ENCODE measurements around the gene UNKL.

Gene UNKL

DNA sequence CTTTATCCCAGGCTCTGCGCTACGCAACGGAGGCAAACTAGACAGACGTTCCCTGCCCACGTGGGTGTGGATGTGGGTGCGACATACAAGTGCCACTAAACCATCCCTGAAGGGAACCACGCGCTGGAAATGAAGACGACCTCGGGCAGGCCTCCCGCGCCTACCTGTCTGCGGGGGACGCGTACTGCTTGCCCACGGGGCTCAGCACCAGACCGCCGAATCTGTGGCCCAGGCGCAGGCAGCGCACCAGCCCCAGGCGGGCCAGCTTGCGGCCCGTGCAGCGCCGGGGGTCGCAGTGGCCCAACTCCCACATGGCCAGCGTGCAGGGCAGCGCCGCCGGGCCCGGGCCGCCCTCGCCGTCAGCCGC lies 63.3 kb downstream of the UNKL start:
- no peak for DNase-seq

DNA sequence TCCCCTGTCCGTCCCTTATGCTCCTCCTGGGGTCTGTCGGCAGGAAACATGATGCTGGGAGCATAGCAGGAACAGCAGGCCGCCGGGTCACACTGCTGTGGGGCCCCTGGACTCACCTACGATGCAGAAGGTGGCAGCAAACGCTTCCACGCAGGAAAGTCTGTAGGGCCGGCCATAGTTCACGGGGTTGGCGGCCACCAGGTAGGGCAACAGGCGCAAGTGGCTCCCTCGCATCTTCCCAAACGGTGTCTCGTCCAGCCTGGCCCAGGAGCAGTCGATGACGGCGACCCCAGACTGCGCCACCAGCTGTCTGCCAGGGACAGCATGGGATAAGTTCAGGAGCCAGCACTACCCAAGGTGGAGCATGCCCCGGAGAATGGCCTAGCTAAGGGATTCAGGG lies 63.8 kb downstream of the UNKL start:
- DNase-seq: no peak

DNA sequence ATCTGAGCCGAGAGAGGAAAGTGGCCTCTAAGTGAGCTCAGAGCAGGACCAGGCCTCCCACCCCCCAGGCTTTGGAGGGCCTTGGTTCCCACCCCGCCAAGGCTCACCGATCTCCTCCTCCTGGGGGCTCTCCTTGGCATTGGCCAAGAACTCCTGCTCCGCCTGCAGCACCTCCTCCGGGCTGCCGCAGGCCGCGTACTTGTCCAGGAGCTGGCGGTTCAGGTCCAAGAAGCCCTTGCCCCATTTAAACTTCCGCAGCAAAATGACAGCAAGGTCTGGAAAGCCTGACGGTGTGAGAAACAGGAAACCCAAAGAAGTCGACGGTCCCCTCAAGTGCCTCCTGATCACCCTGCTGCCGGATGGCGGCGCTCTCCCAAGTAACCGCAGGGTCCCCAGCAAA lies 64.6 kb downstream of the UNKL start:
- DNase-seq: no peak

DNA sequence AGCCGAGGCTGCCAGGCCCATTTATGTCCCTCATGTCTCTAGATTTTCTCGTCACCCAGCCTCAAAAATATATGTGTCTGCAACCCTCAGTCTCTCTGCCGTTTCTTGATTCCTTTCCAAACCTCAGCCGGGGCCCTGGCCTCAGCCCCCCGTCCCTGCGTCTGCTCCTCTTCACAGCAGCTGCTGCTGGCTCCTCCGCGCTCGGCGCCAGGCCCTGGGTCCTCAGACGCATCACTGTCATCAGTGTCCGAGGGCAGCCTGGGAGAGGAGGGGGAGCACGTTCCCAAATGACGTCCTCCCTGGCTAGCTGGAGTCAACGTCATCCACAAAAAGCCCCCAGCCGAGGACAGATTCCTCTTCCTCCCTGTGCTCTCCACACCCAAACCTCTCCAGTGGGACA lies 65.2 kb downstream of the UNKL start:
- DNase-seq: no peak

DNA sequence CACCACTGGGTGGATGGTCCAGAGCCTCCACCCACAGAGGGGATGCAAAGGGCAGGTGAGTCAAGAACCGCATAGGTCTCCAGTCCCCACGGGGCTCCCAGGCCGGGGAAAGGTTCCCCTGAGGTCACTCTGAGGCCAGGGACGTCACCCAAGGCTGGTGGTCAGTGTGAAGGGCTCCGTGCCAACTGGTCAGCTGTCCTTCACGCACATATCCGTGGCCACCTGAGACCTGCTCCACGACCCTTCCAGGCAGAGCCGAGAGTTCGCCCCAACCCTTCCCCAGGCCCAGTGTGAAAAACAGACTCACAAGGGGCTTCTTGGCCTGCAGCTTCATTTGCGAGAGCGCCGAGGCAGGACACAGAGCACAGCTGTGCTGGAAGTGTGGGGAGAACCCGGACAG lies 65.6 kb downstream of the UNKL start:
- DNase-seq: no peak

DNA sequence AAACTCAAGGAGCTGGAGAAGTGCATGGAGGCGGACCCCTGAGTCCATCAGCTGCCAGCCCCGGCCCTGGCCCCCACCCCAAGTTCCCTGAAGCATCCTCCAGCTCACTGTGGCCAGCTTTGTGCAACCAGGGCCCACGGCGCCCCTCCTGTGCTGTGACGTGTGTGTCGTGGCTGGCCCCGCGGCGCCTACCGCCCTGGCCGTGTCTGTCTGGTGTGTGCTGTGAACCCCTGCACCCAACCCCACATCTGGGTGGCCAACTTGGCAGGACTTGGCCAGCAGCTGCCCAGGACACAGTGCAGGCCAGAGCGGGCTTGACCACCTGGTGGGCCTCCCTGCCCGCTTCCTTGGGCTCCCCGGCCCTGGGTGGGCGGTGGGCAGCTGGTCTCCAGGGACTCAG lies 66.1 kb downstream of the UNKL start:
- DNase-seq: no peak

DNA sequence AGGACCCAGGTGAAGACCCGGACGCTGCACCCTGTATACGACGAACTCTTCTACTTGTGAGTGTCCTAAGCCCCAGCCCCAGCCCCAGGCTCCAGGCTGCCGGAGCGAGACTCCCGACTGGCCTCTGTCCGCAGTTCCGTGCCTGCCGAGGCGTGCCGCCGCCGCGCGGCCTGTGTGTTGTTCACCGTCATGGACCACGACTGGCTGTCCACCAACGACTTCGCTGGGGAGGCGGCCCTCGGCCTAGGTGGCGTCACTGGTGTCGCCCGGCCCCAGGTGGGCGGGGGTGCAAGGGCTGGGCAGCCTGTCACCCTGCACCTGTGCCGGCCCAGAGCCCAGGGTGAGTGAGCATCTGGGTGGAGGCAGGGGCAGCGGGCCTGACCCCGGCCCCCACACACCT lies 66.5 kb downstream of the UNKL start:
- DNase-seq: no peak

DNA sequence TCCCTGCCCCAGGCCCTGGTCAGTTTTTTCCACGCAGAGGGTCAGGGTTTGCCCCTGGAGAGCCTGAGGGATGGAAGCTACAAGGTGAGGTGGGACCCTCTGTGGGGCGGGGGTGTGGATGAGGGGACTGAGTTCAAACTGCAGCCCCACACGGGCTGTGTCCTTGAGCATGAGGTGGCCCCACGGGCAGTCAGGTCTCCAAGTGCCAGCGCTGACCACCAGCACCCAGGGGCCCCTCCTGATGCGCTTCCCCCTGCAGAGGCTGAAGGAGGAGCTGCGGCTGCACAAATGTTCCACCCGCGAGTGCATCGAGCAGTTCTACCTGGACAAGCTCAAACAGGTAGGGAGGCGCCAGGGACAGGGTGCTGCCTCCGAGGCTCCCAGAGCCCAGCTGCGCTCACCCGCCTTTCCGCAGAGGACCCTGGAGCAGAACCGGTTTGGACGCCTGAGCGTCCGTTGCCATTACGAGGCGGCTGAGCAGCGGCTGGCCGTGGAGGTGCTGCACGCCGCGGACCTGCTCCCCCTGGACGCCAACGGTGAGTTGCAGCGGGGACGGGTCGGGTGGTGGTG lies 67.1 kb downstream of the UNKL start:
- DNase-seq: no peak

DNA sequence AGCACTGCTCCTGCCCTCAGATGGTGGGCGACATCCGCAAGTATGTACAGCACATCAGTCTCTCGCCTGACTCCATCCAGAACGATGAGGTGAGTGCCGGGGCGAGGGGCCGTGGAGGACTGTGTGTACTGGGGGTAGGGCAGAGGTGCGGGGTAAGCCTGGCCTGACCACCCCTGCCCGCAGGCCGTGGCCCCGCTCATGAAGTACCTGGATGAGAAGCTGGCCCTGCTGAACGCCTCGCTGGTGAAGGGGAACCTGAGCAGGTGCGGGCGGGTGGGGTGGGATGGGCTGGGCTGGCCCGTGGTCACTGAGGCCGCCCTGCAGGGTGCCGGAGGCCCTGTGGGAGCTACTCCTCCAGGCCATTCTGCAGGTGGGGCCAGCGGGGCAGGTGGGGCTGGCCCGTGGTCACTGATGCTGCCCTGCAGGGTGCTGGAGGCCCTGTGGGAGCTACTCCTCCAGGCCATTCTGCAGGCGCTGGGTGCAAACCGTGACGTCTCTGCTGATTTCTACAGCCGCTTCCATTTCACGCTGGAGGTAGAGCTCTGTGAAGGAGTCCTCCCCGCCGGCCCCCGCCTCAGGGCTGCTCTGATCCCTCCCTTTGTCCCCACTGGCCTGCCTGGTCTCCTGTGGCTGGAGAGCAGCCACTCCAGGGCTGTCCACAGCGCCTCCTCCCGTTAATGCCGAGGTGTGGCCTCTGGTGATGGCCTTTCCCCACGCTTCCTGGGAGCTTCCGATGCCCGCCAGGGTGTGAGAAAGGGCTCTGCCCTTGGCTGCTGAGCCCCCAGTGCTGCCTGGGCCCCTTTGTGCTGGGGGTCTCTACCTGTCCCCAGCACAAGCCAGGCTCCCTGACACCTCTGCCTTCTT lies 67.8 kb downstream of the UNKL start:
- DNase-seq: no peak

DNA sequence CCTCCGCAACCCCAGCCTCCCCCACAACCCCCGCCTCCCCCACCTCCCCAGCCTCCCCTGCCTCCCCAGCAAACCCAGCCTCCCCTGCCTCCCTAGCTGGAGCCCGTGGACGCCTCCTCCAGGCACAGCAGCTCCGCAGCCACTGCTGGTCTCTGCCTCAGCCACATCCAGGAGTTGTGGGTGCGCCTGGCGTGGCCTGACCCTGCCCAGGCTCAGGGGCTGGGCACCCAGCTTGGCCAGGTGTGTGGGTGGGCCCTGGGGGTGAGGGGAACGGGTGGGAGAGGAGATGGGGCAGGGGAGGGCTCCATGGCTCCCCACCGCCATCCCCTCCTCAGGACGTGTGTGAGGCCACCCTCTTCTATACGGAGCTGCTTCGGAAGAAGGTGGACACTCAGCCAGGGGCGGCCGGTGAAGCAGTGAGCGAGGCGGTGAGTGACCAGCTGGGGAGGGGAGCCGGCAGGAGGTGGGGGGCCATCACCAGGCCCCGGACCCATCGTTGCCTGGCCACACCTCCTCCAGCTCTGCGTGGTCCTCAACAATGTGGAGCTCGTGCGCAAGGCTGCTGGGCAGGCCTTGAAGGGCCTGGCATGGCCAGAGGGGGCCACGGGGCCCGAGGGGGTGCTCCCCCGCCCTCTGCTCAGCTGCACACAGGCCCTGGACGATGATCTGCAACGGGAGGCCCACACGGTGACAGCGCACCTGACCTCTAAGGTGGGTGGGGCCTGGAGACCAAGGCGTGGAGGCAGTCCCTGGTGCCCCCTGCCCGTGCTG lies 68.7 kb downstream of the UNKL start:
- DNase-seq: no peak

DNA sequence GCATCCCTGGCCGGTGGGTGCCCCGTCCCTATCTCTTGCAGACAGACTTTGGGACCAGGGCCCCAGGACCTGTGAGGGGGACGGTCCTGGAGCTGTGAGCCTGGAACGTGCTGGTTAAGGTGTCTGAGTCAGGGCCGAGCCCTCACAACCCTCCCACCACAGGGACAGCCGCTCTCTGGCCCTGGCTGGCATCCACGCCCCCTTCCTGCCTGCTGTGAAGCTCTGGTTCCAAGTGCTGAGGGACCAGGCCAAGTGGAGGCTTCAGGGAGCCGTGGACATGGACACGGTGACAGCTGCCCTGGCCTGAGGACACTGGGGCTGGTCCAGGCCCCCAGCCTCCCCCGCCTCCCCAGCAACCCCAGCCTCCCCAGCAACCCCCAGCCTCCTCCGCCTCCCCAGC lies 69.4 kb downstream of the UNKL start:
- no peak for DNase-seq

DNA sequence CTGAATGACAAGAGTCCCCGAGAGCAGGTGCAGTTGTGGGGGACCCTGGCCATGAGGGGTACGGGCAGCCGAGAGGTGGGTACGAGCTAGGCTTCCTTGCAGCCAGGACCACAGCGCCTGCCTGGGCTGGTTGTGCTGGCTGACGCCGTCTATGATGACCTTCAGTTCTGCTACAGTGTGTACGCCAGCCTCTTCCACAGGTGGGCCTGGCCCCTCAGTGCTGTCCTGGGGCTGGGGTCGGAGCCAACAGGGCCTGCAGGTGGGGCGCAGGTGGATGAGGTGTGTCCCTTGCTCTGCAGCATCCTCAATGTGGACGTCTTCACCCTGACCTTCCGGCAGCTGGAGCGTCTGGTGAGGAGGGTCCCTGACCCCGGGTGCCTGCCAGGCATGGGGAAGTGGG lies 70.0 kb downstream of the UNKL start:
- DNase-seq: no peak

DNA sequence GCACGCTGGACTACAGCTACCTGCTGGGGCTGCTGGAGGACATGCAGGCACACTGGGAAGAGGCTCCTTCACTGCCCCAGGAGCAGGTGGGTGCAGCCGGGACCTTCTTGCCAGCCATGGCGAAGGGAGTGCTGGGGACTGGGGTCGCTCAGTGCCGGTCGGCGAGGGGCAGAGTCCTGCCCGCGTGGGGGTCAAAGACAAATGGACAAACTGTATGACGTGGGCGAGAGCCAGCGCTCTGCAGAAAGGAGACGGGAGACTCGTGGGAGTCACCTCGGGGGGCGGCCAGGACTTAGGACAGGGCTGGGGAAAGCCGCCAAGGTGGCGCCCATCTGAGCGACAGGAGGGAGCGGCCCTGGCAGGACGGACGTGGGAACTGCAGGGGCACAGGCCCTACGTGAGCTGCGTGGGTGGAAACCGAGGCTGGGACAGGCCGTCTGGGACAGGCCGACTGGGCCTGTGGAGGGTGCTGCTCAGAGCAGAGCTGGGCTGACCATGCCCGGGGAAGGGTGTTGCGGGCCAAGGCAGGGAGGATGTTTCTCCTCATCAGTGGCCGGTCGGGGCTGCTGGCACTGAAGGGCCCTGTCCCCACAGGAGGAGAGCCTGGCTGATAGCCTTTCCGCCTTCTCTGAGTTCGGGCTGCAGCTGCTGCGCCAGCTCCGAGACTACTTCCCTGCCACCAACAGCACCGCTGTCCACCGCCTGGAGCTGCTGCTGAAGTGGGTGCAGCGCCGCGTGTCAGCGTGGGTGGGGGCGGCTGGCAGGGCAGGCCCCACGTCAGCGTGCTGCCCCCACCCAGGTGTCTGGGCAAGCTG lies 70.9 kb downstream of the UNKL start:
- no peak for DNase-seq

DNA sequence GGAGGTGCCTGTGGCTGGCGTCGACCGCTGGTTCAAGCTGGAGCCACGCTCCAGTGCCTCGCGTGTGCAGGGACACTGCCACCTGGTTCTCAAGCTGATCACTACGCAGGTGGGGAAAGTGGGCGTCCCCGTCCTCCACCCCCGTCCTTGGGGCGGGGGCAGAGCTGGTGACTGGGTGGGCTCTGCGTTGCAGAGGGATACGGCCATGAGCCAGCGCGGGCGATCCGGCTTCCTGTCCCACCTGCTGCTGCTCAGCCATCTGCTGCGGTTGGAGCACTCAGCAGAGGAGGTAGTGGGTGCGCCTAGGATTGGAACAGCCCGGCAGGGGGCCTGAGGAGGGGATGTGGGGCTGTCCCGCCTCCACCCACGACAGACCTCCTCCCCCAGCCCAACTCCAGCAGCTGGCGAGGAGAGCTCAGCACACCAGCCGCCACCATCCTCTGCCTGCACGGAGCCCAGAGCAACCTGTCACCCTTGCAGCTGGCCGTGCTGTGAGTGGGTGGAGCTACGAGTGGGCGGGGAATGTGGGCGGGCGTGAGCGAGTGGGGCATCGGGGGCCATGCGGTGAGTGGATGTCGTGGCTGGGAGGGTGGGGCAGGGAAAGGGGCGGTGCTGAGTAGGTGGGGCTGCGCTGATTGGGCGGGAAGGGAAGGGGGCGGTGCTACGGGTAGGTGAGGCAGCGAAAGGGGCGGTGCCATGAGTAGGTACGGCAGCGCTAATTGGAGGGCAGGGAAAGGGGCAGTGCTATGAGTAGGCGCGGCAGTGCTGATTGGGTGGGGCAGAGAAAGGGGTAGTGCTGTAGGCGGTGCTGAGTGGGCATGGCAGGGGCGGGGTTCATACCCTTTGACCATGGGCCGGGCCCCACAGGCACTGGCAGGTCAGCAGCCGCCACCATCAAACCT lies 71.7 kb downstream of the UNKL start:
- peak; percentile 72 for DNase-seq

DNA sequence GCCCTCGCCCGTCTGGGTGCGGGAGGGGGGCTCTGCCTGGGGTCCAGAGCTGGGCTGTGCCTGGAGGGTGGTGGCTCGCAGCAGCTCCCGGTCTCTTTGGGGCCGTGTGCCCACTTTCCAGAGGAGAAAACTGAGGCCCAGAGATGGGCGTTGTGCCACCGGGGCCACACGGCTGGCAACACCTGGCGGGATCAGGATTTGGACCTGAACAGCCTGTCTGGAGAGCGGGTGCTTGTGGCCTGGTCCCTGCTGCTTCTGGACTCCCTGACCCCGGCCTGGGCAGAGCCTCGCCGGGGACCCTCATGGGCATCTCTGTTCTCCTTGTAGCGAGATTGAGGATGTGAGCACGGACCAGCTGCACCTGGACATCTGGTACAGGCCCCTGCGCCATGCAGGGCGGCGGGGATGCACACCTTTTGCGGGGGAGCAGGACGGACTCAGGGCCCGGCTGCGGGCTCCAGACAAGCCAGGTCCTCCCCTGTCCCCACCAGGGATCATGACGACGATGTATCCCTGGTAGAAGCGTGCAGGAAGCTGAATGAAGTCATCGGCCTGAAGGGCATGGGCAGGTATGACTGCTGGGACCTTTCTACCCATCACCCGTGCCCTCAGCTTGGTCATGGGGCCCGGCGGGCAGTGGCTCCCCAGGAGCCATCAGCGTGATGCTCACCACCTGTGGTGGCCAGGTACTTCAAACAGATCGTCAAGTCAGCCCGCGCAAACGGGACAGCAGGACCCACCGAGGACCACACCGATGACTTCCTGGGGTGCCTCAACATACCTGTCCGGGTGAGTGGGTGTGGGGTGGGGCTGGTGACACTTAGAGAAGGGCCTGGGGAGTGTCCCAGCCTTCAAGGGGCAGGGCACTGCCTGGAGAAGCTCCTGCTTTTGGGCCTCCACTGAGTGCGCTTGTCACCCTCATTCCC lies 72.7 kb downstream of the UNKL start:
- DNase-seq: no peak

DNA sequence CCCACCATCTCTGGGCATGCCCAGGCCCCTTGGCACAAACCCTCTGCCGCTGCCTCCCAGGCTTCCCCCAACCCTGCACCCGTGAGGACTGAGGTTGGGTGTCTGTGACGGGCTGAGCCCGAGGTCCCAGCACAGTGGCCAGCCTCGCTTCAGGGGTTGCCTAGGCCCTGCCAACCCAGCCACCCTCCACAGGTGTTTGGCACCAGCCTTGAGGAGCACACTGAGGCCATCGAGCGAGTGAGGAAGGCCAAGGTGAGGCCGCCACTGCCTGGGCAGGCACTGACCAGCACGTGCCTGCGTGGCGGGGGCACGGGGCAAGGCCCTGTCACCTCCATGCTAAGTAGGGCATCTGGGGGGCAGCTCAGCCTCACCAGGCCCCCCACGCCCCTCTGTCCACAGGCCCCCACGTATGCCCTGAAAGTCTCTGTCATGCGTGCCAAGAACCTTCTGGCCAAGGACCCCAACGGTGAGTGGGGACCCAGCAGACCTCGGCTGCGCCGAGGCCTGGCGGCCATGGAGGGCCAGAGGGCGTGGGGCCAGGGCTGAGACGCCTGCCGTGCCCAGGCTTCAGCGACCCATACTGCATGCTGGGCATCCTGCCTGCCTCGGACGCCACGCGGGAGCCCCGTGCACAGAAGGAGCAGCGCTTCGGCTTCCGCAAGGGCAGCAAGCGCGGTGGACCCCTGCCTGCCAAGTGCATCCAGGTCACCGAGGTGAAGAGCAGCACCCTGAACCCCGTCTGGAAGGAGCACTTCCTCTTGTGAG lies 73.6 kb downstream of the UNKL start:
- DNase-seq: no peak

DNA sequence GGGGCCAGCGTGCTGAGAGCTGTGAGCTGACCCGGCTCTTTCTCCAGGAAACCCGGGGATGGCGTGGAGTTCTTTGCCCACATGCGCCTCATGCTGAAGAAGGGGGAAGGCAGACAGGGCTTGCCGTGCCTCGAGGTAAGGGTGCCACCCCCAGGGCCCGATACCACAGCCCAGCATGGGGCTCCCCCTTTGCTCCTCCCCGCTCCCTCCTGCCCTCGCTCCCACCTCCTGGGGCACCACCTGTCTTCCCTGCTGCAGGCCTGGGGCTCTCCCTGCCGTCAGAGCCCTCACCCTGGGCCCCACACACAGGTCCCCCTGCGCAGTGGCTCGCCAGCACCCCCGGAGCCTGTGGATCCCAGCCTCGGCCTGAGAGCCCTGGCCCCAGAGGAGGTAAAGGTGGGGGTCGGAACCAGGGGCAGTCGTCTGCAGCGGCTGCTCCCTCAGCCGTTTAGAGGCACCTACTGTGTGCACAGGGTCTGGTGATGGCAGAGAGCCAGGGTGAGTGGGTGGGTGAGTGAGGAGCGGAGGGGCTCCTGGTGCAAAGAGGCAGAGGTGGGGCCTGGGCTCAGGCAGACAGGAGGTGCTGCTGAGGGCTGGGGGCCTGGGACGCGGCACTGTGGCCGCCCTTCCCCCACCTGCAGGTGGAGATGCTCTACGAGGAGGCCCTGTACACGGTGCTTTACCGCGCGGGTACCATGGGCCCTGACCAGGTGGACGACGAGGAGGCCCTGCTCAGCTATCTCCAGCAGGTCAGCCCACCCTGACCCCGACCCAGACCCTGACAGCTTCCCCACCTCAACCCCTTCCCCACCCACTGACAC lies 75.4 kb downstream of the UNKL start:
- no peak for DNase-seq

DNA sequence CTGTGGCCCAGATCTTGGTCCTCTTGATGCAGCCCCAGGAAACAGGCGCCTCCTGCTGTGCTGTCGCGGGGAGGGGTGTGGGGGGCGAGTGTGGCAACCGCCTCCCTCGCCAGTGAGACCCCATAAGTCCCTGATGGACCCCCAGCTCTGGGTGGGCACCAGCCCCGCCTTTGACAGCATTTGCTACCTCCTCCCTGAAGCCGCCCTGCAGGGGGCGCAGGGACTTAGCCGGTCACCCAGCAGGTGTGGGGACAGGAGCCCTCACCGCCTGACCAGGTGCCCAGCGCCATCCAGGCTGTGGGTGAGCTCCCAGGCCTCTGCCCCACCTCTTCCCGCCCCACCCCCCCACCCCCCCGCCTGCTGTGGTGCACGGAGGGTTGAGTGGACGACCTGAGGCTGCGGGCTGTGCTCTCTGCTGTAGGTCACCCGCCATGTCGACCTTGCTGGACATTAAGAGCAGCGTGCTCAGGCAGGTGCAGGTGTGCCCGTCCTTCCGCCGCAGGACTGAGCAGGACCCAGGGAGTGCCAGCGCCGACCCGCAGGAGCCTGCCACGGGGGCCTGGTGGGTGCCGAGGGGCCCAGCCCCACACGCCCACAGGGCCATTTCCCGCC lies 76.3 kb downstream of the UNKL start:
- no peak for DNase-seq

DNA sequence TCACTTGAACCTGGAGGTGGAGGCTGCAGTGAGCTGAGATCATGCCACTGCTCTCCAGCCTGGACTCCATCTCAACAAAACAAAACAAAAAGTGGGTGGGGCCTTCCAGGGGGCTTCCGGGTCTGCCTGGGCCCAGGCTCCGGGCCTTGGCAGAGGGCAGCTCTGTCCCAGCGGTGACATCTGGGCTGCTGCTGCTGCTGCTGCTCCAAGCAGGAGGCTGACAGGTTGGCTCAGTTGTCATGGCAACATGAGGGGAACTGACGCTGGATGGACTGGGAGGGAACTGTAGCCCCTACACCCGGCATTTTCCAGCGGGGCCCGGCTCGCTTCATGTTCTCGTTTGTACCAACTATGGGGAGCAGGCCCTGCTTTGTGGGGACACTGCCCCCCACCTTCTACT lies 77.0 kb downstream of the UNKL start:
- DNase-seq: no peak
